MCF 10A (cell line): Measurements from ENCODE around the gene FGD2. TPM values are rescaled to one million over a fixed set of nuclear protein-coding genes. Genes with fewer than 3 reads are reported as not detected.

Source experiments
- BruUV-seq: library from RNA; stranded (reverse); fragments of 400-500 nt; replicated peaks from 2 replicates; lab custom pipeline; 2021; lab: Mats Ljungman, UMichigan
- CTCF ChIA-PET: fragments of 300-600 bp; sonication (Branson Sonifier 250); formaldehyde crosslinking; extraction: SDS; loops from one replicate; lab custom pipeline; 2021; ENCODE audit warnings: antibody characterized with exemption, inconsistent platforms; lab: Yijun Ruan, JAX
- POLR2A ChIA-PET: fragments of 300-600, 350-650 bp; sonication (Branson Sonifier 250); formaldehyde crosslinking; extraction: SDS; loops from one replicate; lab custom pipeline; 2020; ENCODE audit warnings: antibody characterized with exemption, inconsistent platforms; lab: Yijun Ruan, JAX
- DNase-seq: peaks from one replicate; pipeline ENCODE4 v3.0.0-alpha.2; 2018; ENCODE audit not compliant: unreplicated experiment
- H3K27ac Mint-ChIP-seq: one replicate; pipeline ENCODE4 v1.8.0; 2022; ENCODE audit warnings: mild to moderate bottlenecking, low read depth, mixed read lengths; ENCODE audit not compliant: unreplicated experiment
- H3K27me3 Mint-ChIP-seq: one replicate; pipeline ENCODE4 v1.8.0; 2022; ENCODE audit warnings: mixed read lengths; ENCODE audit not compliant: insufficient read depth, unreplicated experiment
- H3K36me3 Mint-ChIP-seq: one replicate; pipeline ENCODE4 v1.8.0; 2022; ENCODE audit warnings: mild to moderate bottlenecking, moderate library complexity, mixed read lengths; ENCODE audit not compliant: insufficient read depth, unreplicated experiment
- H3K4me1 Mint-ChIP-seq: one replicate; pipeline ENCODE4 v1.8.0; 2022; ENCODE audit warnings: mixed read lengths; ENCODE audit not compliant: insufficient read depth, unreplicated experiment
- H3K4me3 Mint-ChIP-seq: one replicate; pipeline ENCODE4 v1.8.0; 2022; ENCODE audit warnings: mild to moderate bottlenecking, moderate library complexity, mixed read lengths; ENCODE audit not compliant: unreplicated experiment
- H3K9me3 Mint-ChIP-seq: one replicate; pipeline ENCODE4 v1.8.0; 2022; ENCODE audit warnings: mixed read lengths; ENCODE audit not compliant: unreplicated experiment
- CTCF ChIP-seq: fragments of 200-600 bp; IDR thresholded peaks from one replicate; pipeline ENCODE4 v1.8.0; 2022; ENCODE audit warnings: antibody characterized with exemption, mild to moderate bottlenecking; ENCODE audit not compliant: unreplicated experiment
- intact Hi-C: fragments of 100-400 bp; cut with micrococcal nuclease; formaldehyde crosslinking; loops from 2 replicates; pipeline ENCODE4 v1.14.1; 2022
- total RNA-seq: library from RNA; stranded (reverse); gene quantifications from 2 replicates; pipeline ENCODE4 v1.2.3, GENCODE V29; 2022

Gene FGD2
- total RNA-seq, 1 experiment from 2014 or later = not detected

DNA sequence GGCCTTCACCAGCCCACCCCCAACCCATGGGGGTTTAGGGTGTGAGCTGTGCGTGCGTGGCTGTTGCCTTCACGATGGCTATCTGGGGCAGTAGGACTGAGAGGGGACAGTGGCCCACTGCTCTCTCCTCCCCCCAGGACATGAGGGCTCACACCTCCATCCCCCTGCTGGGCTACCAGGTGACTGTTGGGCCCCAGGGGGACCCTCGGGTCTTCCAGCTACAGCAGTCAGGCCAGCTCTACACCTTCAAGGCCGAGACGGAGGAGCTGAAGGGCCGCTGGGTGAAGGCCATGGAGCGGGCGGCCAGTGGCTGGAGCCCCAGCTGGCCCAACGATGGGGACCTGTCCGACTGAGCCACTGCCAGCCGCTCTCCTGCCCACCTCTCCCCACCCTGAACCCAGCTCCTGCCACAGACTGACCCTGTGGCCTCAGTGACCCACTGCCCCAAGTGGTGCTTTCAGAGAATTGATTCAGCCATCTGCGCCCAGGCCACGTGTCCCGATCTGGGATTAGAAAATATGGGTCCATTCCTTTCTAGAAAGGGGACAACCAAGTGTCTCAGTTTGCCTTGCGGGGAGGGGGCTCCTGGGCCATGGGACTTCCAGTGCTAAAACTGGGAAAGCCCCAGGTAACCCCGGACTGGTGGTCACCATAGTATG, 22.5 kb downstream of the FGD2 start:
- Mint-ChIP-seq H3K9me3 (no peaks in the 10 kb centered on the region), H3K27me3 (no peaks in the 10 kb centered on the region), H3K4me1 (peaks cover 30% of the 10 kb centered on the region), H3K4me3 (no peak overlapping the region), H3K27ac (no peak overlapping the region), H3K36me3 (no peaks in the 10 kb centered on the region)
- BruUV-seq = no TSS peak
- TF ChIP-seq CTCF = no peak
- ChIA-PET CTCF (interaction anchor here (0.7 to 16.7 kb wide), 5 partner anchors 8 to 147 kb away, joined by 3 to 359 read pairs (median 65); partner anchors contain the start of gene PIM1), POLR2A (interaction anchor here (6.7 kb wide), 1 partner anchor 29 kb away, joined by 50 read pairs; no protein-coding TSS in a partner anchor)
- DNase-seq = no peak
- intact Hi-C loops = no loop called here

GRCh38 chr6:37029249-37029971, 24.0 kb downstream of the FGD2 start:
- POLR2A ChIA-PET = interaction anchor here (0.6 to 1.1 kb wide), 2 partner anchors 39 to 143 kb away, joined by 3 read pairs; no protein-coding TSS in a partner anchor
- H3K36me3 Mint-ChIP-seq = no peaks in the 10 kb centered on the region
- H3K4me3 Mint-ChIP-seq = no peak overlapping the region
- no peaks in the 10 kb centered on the region for H3K9me3 Mint-ChIP-seq
- no peaks in the 10 kb centered on the region for H3K27me3 Mint-ChIP-seq
- peak; percentile 58 for TF ChIP-seq CTCF
- BruUV-seq = no TSS peak
- peaks cover 20% of the 10 kb centered on the region for H3K4me1 Mint-ChIP-seq
- CTCF ChIA-PET = interaction anchor here (0.6 to 16.7 kb wide), 9 partner anchors 9 to 184 kb away, joined by 3 to 359 read pairs (median 5); partner anchors contain the start of gene PIM1
- intact Hi-C loops = loop anchor here (1.0 kb wide), 1 partner anchor 143 kb away; no protein-coding TSS in a partner anchor
- DNase-seq = peak; percentile 78
- peak overlapping the region; percentile 9 for H3K27ac Mint-ChIP-seq

DNA sequence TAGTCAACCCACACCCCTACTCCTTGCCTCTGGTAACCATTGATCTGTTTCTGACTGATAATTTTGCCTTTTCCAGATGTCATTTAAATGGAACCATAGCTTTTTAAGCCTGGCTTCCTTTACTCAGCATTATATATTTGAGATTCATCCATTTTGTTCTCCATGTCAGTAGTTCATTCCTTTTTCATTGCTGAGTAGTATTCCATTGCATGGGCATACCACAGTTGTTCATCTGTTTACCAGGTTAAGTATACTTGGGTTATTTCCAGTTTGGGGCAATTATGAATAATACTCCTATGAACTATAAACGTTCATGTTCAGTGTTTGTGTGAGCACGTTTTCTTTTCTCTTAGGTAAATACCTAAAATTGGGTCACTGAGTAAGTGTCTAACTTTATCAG, 25.1 kb downstream of the FGD2 start:
- no peak overlapping the region for H3K27ac Mint-ChIP-seq
- BruUV-seq = no TSS peak

More for the DNA sequence above, 25.1 kb downstream of the FGD2 start:
- H3K4me1 Mint-ChIP-seq = peaks cover 11% of the 10 kb centered on the region
- H3K4me3 Mint-ChIP-seq = no peak overlapping the region
- H3K36me3 Mint-ChIP-seq = no peaks in the 10 kb centered on the region
- TF ChIP-seq CTCF = no peak
- POLR2A ChIA-PET = interaction anchor here (2.1 kb wide), 1 partner anchor 26 kb away, joined by 10 read pairs; no protein-coding TSS in a partner anchor
- H3K27me3 Mint-ChIP-seq = no peaks in the 10 kb centered on the region
- no peak for DNase-seq
- intact Hi-C loops = no loop called here
- CTCF ChIA-PET = interaction anchor here (8.7 to 16.7 kb wide), 3 partner anchors 11 to 144 kb away, joined by 65 to 359 read pairs (median 314); partner anchors contain the start of gene PIM1
- no peaks in the 10 kb centered on the region for H3K9me3 Mint-ChIP-seq
